ENCODE results near the gene PRM2. TPM values are rescaled to one million over a fixed set of nuclear protein-coding genes. Genes with fewer than 3 reads are reported as not detected.

The PRM2 gene
- total RNA-seq, 1 donor from 2014 or later: not detected

GRCh38 chr16:11251525-11252481 lies 24.5 kb downstream of the PRM2 start:
- no peaks in the 10 kb centered on the region for H3K27me3 Mint-ChIP-seq
- no peak for TF ChIP-seq CTCF (IDR thresholded peaks at IDR 0.05; ENCODE audit: unreplicated experiment)
- DNase-seq (ENCODE audit: low spot score, unreplicated experiment): no peak
- no peaks in the 10 kb centered on the region for H3K4me1 Mint-ChIP-seq (ENCODE audit: low read depth)
- H3K36me3 Mint-ChIP-seq (ENCODE audit: insufficient read depth): peaks cover 2% of the 10 kb centered on the region
- no peak overlapping the region for H3K4me3 Mint-ChIP-seq (ENCODE audit: low read depth)
- H3K9me3 Mint-ChIP-seq (ENCODE audit: low read depth): no peaks in the 10 kb centered on the region
- no peak overlapping the region for H3K27ac Mint-ChIP-seq

- Mint-ChIP-seq H3K4me1 (ENCODE audit: low read depth) (no peaks in the 10 kb centered on the region), H3K27me3 (no peaks in the 10 kb centered on the region), H3K4me3 (ENCODE audit: low read depth) (no peak overlapping the region), H3K36me3 (ENCODE audit: insufficient read depth) (peaks cover 2% of the 10 kb centered on the region), H3K9me3 (ENCODE audit: low read depth) (no peaks in the 10 kb centered on the region), H3K27ac (no peak overlapping the region)
- DNase-seq (ENCODE audit: low spot score, unreplicated experiment): no peak
- no peak for TF ChIP-seq CTCF (IDR thresholded peaks at IDR 0.05; ENCODE audit: unreplicated experiment)
Observed at GRCh38 chr16:11250786-11251524, 25.3 kb downstream of the PRM2 start.

GRCh38 chr16:11250091-11250785 lies 26.0 kb downstream of the PRM2 start:
- no peak for DNase-seq (ENCODE audit: low spot score, unreplicated experiment)
- TF ChIP-seq CTCF (IDR thresholded peaks at IDR 0.05; ENCODE audit: unreplicated experiment): no peak
- peaks cover 2% of the 10 kb centered on the region for H3K36me3 Mint-ChIP-seq (ENCODE audit: insufficient read depth)
- H3K4me1 Mint-ChIP-seq (ENCODE audit: low read depth): peaks cover 3% of the 10 kb centered on the region
- H3K9me3 Mint-ChIP-seq (ENCODE audit: low read depth): no peaks in the 10 kb centered on the region
- H3K27me3 Mint-ChIP-seq: no peaks in the 10 kb centered on the region
- no peak overlapping the region for H3K27ac Mint-ChIP-seq
- H3K4me3 Mint-ChIP-seq (ENCODE audit: low read depth): no peak overlapping the region

- Mint-ChIP-seq H3K4me1 (ENCODE audit: low read depth) (peaks cover 3% of the 10 kb centered on the region), H3K9me3 (ENCODE audit: low read depth) (no peaks in the 10 kb centered on the region), H3K27ac (no peak overlapping the region), H3K27me3 (peaks cover 3% of the 10 kb centered on the region), H3K4me3 (ENCODE audit: low read depth) (no peak overlapping the region), H3K36me3 (ENCODE audit: insufficient read depth) (peaks cover 2% of the 10 kb centered on the region)
- no peak for TF ChIP-seq CTCF (IDR thresholded peaks at IDR 0.05; ENCODE audit: unreplicated experiment)
- DNase-seq (ENCODE audit: low spot score, unreplicated experiment): no peak
Observed at GRCh38 chr16:11249233-11250061, 26.8 kb downstream of the PRM2 start.
